Measurements from ENCODE around the gene GPC4. TPM values are rescaled to one million over a fixed set of nuclear protein-coding genes. Genes with fewer than 3 reads are reported as not detected.
"Not testable (repeated sequence)": the region's sequence is repeated elsewhere in the genome, so short reads cannot be mapped to it uniquely, and the experiment has no call there.

Gene GPC4
- total RNA-seq, 1 donor from 2014 or later: 1.2 TPM

DNA sequence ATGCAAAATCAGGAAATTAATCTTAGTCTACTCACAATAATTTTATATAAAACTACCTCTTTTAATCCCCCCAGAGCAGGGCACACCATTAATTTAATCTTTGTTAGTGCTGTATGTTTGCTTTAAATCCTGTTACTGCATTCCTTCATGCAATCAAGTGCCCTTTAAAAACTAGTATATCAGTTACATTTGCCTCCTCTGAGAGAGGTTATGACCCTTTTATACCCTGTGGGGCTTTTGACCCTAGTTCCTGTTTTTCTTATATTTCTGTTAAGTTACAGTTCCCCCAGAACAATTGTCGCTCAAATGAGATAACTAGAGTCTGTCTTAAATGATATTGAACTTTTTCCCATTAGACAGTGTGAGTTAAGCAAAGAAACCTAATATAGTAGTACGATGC is 46.2 kb downstream of the GPC4 start:
- DNase-seq (ENCODE audit: low read depth): no peak

DNA sequence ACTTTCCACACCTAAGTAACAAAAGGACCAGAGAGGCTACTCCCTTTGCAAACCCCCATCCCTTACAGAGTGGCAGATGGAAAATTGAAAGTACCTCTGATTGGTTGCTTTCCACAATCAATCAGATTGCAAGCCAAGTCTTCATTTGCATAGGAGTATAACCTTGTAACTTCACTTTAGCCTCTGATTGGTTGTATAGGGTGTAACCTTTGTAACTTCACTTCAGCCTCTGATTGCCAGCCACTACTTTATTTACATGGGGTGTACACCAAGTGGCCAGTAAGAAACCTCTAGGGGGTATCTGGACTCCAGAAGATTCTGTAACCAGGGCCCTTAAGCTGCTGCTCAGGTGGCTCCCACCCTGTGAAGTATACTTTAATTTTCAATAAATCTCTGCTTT is 48.6 kb downstream of the GPC4 start:
- no peak for DNase-seq (ENCODE audit: low read depth)

DNA sequence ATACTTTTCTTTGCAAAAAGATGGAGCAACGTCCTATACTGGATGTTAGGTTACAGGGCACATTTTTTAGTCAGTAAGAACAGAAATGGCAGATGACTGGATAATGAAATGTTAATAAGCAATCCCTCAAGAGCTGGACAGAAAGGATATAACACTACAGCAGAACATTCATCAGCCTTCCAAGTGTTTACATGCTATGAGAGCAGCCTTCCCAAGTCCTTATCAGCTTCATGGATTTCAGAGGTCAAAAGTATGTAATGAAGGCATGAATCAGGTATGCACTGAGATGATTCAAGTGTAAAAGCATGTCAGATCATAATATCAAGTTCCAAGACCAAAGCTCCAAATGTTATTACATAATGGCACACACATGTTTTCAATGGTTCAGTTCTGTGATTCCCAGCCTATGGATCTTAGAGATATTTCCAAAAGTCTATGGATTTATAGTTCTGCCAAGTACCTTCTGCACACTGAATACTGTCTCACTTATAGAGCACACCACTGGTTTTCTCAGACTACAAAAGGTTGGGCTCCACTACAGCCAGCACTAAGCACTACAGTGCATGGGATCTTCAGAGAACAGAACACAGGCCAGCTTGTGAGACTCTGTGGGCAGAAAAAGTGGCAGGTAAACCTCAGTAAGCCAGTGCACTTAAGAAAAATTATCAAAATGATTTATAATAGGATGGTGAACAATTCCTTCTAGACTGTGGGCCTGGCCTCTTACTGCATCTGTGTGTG is 49.2 kb downstream of the GPC4 start:
- no peak for DNase-seq (ENCODE audit: low read depth)

DNA sequence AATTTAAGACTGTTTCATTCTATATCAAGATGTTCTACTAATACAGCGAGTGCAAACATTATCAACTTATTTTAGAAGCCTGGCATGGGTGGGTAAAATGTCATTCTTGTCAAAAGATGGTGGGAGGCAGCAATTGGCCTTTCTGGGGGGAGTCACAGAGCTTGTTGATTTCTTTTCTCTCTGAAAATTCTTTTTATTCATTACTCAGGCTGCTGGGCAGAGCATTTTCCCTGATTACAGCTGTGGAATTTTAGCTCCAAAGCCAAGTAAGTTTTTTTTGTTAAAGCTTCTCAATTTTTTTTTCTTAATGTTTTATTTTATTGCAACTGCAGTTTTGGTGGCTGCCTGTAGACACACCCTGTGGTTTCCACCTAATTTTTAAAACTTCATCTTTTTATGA is 50.4 kb downstream of the GPC4 start:
- no peak for DNase-seq (ENCODE audit: low read depth)

DNA sequence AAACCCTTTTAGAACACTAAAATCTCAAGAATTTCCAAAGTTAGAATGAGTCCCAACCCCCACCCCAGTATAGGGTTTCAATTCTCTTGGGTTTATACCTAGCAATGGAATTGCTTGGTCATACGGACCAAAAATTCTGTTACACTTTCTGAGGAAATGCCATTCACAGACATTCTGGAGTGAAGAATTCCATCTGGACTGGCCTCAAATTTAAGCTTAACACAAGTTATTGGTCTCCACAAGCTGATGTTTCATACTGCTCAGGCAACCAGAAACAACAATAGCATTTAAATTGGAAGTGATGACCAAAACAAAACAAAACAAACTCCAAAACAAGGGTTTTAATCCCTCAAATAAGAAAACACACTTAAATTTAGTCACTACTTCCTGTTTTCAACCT is 51.1 kb downstream of the GPC4 start:
- DNase-seq (ENCODE audit: low read depth): no peak

DNA sequence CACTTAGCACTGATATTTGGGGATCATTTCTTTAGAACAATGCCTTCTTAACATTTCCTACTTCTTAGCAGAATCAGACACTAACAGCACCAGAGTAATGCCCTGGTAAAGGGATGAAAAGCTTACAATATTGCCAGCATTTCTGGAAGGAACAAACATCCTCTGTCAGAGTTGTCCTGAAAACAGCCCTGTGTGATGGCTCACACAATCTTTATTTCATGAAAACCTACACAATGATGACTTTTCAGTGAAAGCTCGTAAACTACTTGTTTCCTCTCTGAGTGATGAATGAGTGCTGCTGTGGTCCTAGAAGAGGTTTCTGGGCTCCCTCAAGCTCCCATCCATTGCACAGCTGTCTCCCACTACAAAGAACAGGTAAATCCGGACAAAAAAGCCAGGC is 52.8 kb downstream of the GPC4 start:
- DNase-seq (ENCODE audit: low read depth): no peak

DNA sequence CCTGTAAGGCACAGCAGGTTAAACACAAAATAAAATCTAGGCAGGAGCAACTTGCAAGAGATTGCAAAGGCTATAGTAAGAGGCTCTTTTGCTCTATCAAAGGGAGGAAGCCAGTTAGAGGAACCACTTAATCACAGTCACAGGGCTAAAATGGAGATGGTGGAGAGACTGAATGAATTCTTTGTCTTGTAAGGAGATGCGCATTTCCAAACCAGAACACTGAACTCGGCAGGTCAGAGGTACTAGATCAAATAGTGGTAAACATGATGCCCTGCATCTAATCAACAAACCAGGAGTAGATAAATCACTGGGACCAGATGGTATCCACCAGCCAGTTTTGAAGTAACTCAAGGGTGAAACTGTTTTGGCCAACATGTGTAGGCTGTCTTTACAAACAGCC is 55.8 kb downstream of the GPC4 start:
- DNase-seq (ENCODE audit: low read depth): no peak

DNA sequence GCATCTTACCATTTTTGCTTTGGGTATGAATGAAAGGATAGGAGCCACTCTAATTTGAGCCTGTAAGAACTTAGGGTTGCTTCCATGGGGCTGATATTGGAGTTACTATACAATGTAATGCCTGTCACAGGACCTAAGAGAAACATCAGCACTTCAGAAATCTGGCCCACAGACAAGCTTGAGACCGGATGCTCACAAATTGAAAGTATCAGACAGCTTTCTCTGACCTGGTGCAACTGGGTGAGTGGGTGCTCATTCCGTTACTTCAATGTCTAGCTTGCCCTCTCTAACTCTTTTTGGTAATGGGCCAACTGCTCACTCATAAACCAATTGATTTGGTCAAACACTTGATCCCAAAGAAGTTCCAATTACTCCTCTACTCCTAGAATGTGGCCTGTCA is 62.1 kb downstream of the GPC4 start:
- no peak for DNase-seq (ENCODE audit: low read depth)

DNA sequence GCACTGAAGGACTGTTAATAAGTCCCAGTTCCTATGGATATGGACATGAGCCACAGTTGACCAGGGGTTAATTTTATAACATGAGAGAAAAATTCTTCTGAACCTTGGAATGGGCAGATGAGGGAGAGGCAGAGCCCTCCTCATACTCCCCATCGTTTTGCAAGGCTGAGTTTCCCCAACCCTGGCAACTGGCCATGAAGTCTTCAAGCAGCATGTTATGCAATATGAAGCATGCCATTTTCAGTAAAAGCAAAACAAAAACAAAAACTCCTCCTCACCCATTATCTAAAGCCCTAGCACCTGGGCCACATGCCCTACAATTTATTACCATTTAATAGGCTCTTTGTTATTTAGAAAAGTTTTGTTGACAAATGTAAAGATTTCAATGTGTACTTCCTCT is 64.5 kb downstream of the GPC4 start:
- no peak for DNase-seq (ENCODE audit: low read depth)

DNA sequence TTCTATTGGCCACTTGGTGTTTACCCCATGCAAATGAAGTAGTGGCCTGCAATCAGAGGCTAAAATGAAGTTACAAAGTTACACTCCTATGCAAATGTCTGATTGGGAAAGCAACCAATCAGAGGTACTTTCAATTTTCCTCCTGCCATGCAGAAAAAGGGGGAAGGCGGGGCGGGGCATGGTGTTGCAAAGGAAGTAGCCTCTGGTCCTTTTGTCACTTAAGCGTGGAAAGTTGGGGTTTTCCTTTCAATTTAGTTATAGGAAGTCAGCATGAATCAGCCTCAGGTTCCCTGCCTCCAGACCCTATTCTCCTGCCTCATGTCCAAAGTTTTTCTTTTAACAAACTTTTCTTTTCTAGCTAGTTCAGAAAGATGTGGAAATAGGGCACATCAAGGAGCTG is 69.3 kb downstream of the GPC4 start:
- no peak for DNase-seq (ENCODE audit: low read depth)

DNA sequence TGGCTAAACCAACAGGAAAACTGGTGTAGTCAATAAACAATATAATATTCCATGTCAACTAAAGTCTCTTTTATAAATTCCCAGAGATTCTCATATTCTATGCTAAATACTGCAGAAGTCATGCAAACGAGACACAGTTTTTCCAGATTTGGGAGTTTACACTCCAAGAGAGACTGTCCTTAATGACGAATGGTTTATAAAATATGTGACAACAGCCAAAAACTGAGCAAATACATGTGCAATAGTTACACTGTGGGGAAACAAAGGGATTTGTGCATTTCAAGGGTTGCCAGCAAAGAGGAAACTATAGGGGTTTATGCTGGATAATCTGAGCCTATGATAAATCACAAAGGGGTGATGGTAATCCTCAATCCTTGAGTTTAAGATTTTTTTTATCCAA is 75.7 kb downstream of the GPC4 start:
- no peak for DNase-seq (ENCODE audit: low read depth)

DNA sequence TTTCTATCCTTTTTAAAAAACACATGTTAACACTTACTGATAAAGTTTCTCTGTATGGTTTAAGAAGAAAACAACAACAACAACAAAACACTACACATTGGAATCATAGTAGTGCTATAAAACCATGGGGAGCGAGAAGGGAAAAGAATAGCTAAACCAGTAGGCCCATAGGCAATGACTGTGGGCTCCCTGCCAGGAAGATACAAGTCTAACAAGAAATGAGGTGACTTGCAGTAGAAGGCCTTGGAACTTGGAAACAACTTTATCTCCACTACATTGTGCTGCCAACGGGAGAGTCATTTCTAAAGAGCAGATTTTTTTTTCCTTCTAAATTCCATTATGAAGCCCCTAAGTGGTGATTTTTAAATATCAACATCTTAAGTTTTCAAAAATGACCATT is 78.0 kb downstream of the GPC4 start:
- no peak for DNase-seq (ENCODE audit: low read depth)

DNA sequence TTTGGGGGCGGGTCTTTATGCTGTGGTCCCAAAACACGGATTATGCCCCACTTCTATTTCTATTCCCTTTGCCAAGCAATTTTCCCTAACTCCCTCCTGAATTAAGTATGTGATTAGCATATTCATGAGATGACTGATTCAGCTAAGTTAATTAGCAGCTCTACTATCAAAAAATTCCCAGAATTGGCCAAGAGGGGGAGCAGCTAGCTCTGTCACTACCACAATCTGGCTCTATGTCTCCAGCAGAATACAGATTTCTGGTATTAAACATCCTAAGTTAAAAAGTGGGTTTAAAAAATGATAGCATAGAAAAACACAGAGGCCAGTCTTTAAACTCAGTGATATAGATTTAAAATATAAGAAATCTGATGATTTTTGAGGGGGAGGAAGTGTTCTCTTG is 80.3 kb downstream of the GPC4 start:
- DNase-seq (ENCODE audit: low read depth): peak; percentile 30

DNA sequence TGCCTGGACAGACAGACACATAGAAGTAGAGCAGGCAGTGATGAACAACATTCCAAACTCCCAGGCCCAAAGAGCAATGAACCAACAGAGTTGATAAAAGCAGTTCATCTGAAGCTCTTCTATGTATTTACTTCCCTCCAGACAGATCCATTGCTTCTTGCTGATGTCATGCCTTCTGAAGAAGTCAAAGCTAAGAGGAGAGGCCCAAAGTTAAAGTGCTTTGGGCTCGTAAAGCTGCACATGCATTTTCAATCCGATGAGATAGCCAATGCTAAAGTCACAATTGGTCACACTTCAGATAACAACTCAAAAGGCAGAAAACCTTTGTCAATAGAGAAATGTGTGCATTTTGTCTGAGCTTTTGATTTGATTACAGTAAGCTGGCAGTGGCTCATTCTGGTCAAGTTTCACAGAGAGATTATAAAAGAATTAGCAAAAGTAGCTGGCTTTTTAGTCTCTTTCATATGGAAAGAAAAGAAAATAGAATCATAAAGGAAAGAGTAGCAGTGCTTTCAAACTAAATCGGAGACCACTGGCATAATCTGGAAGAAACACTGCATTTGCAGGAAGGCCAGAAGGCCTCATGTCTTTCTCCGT is 82.0 kb downstream of the GPC4 start:
- DNase-seq (ENCODE audit: low read depth): no peak

DNA sequence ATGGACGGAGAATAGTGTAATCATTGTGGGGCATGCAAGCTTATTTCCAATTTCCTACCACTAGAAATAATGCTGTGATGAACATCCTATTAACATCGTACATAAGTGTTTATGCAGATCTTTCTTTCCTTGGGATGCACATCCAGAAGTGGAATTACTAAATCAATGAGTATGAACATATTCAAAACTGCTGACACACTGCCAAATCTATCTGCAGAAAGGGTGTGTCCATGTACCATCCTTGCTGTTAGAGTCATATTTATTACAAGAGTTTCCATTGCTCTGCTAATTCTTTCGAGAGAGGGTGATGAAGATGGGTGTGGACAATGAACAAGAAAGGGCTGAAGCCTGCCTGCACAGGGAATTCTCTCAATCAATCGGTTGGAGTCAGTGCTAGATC is 82.6 kb downstream of the GPC4 start:
- no peak for DNase-seq (ENCODE audit: low read depth)

DNA sequence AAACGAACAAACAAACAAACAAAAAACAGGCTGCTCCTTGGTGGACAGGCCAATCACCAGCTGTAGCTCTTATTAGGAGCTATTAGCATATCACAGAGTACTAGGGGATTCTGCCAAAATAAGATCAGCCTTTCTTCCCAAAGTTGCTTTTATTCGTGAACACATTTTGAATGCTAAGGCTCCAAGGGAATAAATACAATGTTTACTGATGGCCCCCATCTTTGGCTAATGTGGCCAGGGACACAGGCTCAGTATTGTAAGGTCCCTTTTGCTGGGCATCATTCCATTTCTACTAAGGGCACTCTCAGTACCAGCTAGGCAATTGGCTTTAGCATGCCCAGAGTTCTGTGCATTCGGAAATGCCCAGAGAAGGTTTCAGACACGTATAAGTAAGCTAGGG is 84.3 kb downstream of the GPC4 start:
- no peak for DNase-seq (ENCODE audit: low read depth)

DNA sequence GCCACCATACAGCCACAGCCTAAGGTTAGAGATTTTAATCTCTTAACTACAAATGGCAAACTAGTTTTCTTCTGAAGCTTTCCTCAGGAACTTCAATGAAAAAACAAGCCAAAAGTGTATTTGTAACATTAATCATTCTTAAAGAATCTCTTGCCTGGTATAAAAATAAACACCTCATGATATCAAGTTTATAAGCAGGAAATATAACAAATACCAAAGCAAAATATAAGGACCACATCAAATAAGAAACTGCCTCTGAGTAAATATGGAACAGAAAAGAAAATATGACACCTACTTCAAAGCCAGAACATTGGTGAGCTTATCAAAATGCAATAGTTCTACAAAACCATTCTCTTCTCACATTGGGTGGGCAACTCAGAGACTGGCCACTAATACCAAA is 89.9 kb downstream of the GPC4 start:
- DNase-seq (ENCODE audit: low read depth): no peak

DNA sequence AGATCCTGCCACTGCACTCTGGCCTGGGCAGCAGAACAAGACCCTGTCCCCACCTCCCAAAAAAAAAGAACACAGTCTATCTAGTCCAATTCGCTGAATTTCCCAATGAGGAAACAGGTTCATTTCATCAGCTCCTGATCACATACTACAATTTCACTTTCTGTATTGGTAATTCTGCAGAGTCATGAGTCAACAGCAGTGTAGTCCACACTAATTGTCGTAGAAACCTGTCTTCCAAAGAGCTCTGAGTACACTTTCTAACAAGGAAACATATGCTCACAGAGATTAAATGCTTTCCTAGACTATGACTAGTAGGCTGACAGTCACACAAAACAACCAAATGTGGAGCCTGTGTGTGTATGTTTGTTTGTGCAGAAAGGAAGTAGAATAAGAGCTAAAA is 91.9 kb downstream of the GPC4 start:
- no peak for DNase-seq (ENCODE audit: low read depth)

DNA sequence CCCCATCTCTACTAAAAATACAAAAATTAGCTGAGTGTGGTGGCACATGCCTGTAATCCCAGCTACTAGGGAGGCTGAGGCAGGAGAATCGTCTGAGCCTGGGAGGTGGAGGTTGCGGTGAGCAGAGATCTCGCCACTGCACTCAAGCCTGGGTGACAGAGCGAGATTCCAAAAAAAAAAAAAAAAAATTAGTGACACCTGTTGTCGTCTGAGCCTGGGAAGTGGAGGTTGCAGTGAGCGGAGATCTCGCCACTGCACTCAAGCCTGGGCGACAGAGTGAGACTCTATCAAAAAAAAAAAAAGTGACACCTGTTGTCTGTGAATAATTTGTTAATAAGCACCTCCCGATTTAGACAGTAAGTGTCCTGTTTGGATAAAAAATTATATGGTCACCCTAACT is 93.0 kb downstream of the GPC4 start:
- not testable (repeated sequence) for DNase-seq (ENCODE audit: low read depth)

DNA sequence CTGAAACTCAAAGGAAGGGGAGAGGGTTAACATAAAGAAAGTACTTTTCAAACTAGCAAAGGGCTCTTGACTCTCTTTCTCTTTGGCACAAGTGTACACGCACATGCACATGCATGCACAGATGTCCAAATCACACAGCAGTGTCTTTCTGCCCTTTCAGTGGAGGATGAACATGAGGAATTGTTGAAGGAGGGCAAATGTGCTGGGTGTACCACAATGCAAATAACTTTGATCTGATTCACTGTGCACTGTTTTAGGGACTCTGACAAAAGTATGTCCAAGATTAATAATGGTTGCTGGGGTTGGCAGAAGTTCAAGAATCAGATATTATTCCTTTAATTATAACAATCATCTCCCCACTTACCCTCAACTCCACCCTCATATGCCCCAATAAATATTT is 93.8 kb downstream of the GPC4 start:
- peak; percentile 1 for DNase-seq (ENCODE audit: low read depth)

DNA sequence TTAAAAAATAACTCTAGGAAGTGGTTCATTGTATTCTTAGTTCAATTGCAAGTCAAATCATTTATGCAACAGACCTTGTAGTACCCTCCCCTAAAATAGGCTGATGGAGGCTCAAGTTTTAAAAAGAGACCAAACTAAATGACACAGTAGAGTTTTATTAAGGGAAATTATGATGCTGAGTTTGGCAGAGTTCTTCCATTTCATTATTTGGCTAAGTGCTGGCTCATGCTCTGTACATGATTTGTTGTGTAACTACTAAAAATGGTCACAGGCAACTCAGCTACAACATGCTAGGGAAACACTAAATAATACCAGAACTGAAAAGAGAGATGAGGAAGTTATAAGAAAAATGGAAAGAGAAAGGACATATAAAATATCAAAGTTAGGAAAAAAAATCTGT is 101.0 kb downstream of the GPC4 start:
- DNase-seq (ENCODE audit: low read depth): no peak

DNA sequence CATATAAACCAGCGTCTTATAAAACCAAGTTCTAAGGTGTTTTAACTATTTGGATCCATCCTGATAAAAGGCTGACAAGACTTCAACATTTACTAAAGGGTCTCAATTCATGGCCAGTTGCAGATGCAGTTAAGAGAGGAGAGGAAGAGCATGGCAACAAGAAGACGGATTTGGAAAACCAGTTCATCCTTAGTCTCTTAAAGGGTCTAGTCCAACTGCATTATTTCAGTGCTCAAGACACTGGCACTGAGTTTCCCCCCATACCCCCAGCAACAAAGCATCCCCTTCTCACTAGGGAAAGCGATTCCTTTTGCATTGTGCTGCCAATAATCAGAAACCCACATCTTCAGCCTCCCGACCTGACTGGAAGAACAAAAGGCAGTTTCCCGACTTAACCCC is 106.8 kb downstream of the GPC4 start:
- no peak for DNase-seq (ENCODE audit: low read depth)

Measured in myocyte (in vitro differentiated cells).